Measurements from ENCODE around the gene RBMS1.

Gene RBMS1

GRCh38 chr2:160268151-160268781 is 225.3 kb downstream of the RBMS1 start:
- no peak for DNase-seq

- no peak for DNase-seq
Observed at GRCh38 chr2:160267692-160268091, 225.9 kb downstream of the RBMS1 start.

GRCh38 chr2:160267022-160267421 is 226.6 kb downstream of the RBMS1 start:
- DNase-seq = no peak

GRCh38 chr2:160266037-160266551 is 227.5 kb downstream of the RBMS1 start:
- no peak for DNase-seq

GRCh38 chr2:160264308-160264707 is 229.3 kb downstream of the RBMS1 start:
- DNase-seq = no peak

GRCh38 chr2:160261732-160262131 is 231.9 kb downstream of the RBMS1 start:
- no peak for DNase-seq

- DNase-seq = no peak
Observed at GRCh38 chr2:160258492-160258805, 235.2 kb downstream of the RBMS1 start.

GRCh38 chr2:160257743-160258491 is 235.7 kb downstream of the RBMS1 start:
- DNase-seq = no peak

- DNase-seq = no peak
Observed at GRCh38 chr2:160257041-160257742, 236.4 kb downstream of the RBMS1 start.

GRCh38 chr2:160256507-160256906 is 237.1 kb downstream of the RBMS1 start:
- DNase-seq = no peak

- DNase-seq = no peak
Observed at GRCh38 chr2:160255408-160255807, 238.2 kb downstream of the RBMS1 start.

GRCh38 chr2:160254189-160254762 is 239.3 kb downstream of the RBMS1 start:
- no peak for DNase-seq

- no peak for DNase-seq
Observed at GRCh38 chr2:160253440-160254188, 240.0 kb downstream of the RBMS1 start.

- no peak for DNase-seq
Observed at GRCh38 chr2:160252900-160253299, 240.7 kb downstream of the RBMS1 start.

- DNase-seq = no peak
Observed at GRCh38 chr2:160252278-160252887, 241.2 kb downstream of the RBMS1 start.

GRCh38 chr2:160251569-160251968 is 242.0 kb downstream of the RBMS1 start:
- no peak for DNase-seq

GRCh38 chr2:160249876-160250275 is 243.7 kb downstream of the RBMS1 start:
- DNase-seq = no peak

- DNase-seq = no peak
Observed at GRCh38 chr2:160247296-160248035, 246.1 kb downstream of the RBMS1 start.

GRCh38 chr2:160246356-160246755 is 247.3 kb downstream of the RBMS1 start:
- no peak for DNase-seq

GRCh38 chr2:160245614-160246155 is 247.9 kb downstream of the RBMS1 start:
- no peak for DNase-seq

- DNase-seq = no peak
Observed at GRCh38 chr2:160242893-160243564, 250.6 kb downstream of the RBMS1 start.

Data from CD4-positive, alpha-beta T cell treated with Interleukin-15 for 1 hour (primary cell).